ENCODE measurements around the gene SLX4IP.

The SLX4IP gene

DNA sequence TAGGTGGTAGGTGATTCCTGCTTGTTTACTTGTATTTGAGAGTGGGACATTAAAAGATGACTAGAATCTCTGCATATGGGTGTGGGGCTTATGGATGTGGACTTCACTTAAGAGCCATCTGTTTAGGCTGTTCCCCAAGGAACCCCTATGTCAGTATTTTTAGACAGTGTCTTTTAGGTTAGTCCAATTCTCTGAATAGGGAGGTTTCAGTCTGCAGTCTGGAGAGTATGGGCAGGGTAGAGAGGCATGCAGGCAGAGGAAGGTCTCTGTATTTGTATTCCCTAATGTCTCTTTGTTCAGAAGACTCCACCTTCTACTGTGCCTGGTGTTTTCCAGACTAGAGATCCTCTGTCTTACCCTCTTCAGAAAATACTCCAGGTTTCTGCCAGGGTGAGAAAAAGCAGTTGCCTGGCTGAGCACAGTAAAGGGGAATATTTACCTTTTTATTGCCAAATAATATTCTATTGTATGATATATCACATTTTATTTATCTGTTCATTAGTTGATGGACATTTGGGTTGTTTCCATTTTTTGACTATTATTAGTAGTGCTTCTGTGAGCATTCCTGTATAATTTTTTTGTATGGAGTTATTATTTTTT, 19.1 kb downstream of the SLX4IP start:
- POLR2A ChIA-PET: no interaction called here
- Histone ChIP-seq H3K9me3 (ENCODE audit: control insufficient read depth, insufficient read depth, low read depth, low read length) (no peaks in the 10 kb centered on the region), H3K4me1 (ENCODE audit: control insufficient read depth, insufficient read depth, low read length) (no peaks in the 10 kb centered on the region), H3K36me3 (ENCODE audit: control insufficient read depth in 2 of 2, insufficient read depth in 1 of 2, low read length in 2 of 2) (no peaks in the 10 kb centered on the region), H3K4me3 (ENCODE audit: low read depth, low read length) (no peak overlapping the region), H3K27ac (ENCODE audit: extremely low read depth, low read depth, low read length) (no peak overlapping the region)
- no peak for TF ChIP-seq ZBTB10 (tag by site-specific recombination; IDR thresholded peaks at IDR 0.05)
- no peak for TF ChIP-seq ZNF768 (tag by site-specific recombination; IDR thresholded peaks at IDR 0.05)
- TF ChIP-seq ZNF280C (tag by site-specific recombination; IDR thresholded peaks at IDR 0.05): no peak
- TF ChIP-seq CTCF (tag by site-specific recombination; IDR thresholded peaks at IDR 0.05): no peak
- no peak for TF ChIP-seq ZBTB26 (tag by site-specific recombination; optimal IDR thresholded peaks at IDR 0.05)
- no peak for TF ChIP-seq PRDM1 (tag by site-specific recombination; IDR thresholded peaks at IDR 0.05)
- no peak for TF ChIP-seq ZNF157 (tag by site-specific recombination; IDR thresholded peaks at IDR 0.05)
- TF ChIP-seq, protein P1, sequence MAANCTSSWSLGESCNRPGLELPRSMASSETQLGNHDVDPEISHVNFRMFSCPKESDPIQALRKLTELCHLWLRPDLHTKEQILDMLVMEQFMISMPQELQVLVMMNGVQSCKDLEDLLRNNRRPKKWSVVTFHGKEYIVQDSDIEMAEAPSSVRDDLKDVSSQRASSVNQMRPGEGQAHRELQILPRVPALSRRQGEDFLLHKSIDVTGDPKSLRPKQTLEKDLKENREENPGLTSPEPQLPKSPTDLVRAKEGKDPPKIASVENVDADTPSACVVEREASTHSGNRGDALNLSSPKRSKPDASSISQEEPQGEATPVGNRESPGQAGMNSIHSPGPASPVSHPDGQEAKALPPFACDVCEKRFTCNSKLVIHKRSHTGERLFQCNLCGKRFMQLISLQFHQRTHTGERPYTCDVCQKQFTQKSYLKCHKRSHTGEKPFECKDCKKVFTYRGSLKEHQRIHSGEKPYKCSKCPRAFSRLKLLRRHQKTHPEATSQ (tag by site-specific recombination; IDR thresholded peaks at IDR 0.05): no peak
- TF ChIP-seq PRDM10 (tag by site-specific recombination; IDR thresholded peaks at IDR 0.05): no peak
- TF ChIP-seq REPIN1 (tag by site-specific recombination; IDR thresholded peaks at IDR 0.05; ENCODE audit: low read depth): no peak
- CTCF ChIA-PET: no interaction called here

- H3K4me1 ChIP-seq (ENCODE audit: control insufficient read depth, insufficient read depth, low read length): no peaks in the 10 kb centered on the region
- CTCF ChIA-PET: interaction anchor here (0.5 kb wide), 1 partner anchor 77 kb away, joined by 5 read pairs; no protein-coding TSS in a partner anchor
- H3K9me3 ChIP-seq (ENCODE audit: control insufficient read depth, insufficient read depth, low read depth, low read length): no peaks in the 10 kb centered on the region
- H3K4me3 ChIP-seq (ENCODE audit: low read depth, low read length): no peak overlapping the region
- H3K36me3 ChIP-seq (ENCODE audit: control insufficient read depth in 2 of 2, insufficient read depth in 1 of 2, low read length in 2 of 2): no peaks in the 10 kb centered on the region; a peak in 1 of 3 replicates
- TF ChIP-seq ZNF776 (tag by site-specific recombination; IDR thresholded peaks at IDR 0.05; ENCODE audit: borderline replicate concordance) (no peak), GLIS1 (tag by site-specific recombination; IDR thresholded peaks at IDR 0.05) (no peak)
- H3K27ac ChIP-seq (ENCODE audit: extremely low read depth, low read depth, low read length): no peak overlapping the region
- POLR2A ChIA-PET: no interaction called here
Measured at GRCh38 chr20:10461495-10461894, 26.4 kb downstream of the SLX4IP start.

Data from HEK293 (cell line).